GM21447 (cell line): ENCODE measurements around the gene GRID2IP.
"Not testable (repeated sequence)": the region's sequence is repeated elsewhere in the genome, so short reads cannot be mapped to it uniquely, and the experiment has no call there.

Source experiments
- ATAC-seq: cut with Tn5 transposase; IDR thresholded peaks from one replicate; pipeline ENCODE4 v1.9.1; 2021; ENCODE audit not compliant: unreplicated experiment

The GRID2IP gene

DNA sequence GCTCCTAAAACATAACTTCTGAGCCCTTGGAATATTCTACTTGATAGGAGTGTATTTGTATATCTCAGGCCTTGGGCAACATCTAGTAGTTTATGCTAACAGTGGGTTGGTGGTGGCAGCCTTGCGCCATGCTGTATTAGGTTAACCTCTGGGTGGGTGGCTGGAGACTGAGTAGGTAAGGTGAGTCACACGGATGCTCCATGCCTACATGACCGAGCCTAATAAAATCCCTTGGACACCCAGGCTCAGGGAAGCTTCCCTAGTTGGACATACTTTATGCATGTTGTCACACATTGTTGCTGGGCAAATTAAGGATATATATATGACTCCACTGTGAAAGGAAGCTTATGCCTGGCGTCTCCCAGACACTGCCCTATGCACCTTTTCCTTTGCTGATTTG lies 97.5 kb downstream of the GRID2IP start:
- ATAC-seq, result no peak

DNA sequence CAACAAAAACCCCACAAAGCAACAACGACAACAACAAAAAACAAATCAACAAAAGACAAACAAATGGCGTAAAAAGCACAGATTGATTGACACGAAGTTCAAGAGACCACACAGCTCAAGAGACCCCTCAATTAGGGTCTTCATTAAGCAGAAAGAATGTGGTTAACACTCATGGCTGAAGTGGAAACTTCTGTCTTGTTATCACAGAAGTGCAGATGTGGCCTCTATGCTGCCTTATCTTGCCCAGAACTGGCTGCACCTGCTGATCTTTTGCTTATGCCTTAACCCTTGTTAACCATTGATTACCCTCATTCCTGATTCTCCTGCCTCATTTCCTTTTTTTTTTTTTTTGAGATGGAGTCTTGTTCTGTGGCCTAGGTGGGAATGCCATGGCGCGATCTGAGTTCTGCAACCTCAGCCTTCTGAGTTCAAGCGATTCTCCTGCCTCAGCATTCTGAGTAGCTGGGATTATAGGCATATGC lies 100.0 kb downstream of the GRID2IP start:
- no peak for ATAC-seq

DNA sequence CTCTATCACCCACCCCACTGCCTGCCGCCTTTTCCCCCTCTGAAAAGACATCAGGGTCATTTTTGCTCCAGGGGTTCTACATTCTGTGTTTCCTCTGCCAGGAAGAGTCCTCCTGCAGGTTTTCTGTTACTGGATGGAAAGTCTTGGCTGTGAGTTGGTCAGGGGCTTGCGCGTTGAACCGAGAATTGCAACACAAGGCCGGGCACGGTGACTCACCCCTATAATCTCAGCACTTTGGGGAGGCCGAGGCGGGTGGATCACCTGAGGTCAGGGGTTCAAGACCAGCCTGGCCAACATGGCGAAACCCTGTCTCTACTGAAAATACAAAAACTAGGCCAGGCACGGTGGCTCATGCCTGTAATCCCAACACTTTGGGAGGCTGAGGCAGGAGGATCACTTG lies 100.7 kb downstream of the GRID2IP start:
- ATAC-seq, result not testable (repeated sequence)

GRCh38 chr7:6449884-6450283 lies 101.4 kb downstream of the GRID2IP start:
- ATAC-seq, result not testable (repeated sequence)

- no peak for ATAC-seq
These were observed 102.2 kb downstream of the GRID2IP start for GRCh38 chr7:6448943-6449543.

DNA sequence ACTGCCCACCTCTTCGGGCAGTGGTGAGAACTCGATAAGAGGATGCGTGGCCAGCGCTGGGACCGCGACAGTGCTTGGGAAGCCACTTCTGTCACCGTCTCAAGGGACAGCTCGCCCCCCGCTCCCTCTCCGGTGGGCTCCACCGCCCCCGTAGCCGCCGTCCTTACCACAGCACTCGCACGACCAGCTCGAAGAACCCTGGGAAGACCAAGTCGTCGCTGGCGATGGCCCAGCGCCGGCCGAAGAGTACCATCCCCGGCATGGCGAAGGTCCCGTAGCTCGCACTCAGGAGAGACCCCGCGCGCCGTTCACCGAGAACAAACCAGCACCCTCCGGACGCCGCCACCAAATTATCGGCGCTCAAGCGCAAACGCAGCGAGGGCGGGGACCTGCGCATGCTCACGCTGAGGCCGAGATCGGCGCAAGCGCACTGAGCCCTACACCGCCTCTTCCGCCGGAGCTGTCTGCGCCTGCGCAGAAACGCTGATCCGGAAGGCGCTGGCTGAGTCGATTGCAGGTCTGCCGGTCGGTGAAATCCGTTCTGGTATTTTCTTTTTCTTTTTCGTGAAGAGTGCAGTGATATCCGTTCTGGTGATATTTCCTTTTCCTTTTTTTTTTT lies 103.6 kb downstream of the GRID2IP start, which contains the start of gene DAGLB:
Gene DAGLB (minus strand): TSS at position 374 of the 619 bp plus-strand sequence. CDS start 112 bp downstream, at position 262.
- ATAC-seq, result peak; percentile 72
